H1 (cell line): ENCODE measurements around the gene BICRAL. TPM values are rescaled to one million over a fixed set of nuclear protein-coding genes. Genes with fewer than 3 reads are reported as not detected.

ENCODE experiments used
- CTCF ChIA-PET: fragments of 300-600 bp; sonication (Branson Sonifier 250); formaldehyde crosslinking; loops from one replicate; lab custom pipeline; 2021; ENCODE audit not compliant: partially characterized antibody; lab: Charles Lee
- POLR2A ChIA-PET: fragments of 300-600 bp; sonication (Branson Sonifier 250); formaldehyde crosslinking; loops from one replicate; lab custom pipeline; 2021; ENCODE audit warnings: inconsistent platforms; ENCODE audit not compliant: partially characterized antibody; lab: Charles Lee
- DNase-seq, 2 experiments: peaks; one replicate each; pipeline versions ENCODE4 v3.0.0 to v3.0.0-alpha.2; 2010 to 2022; ENCODE audit warnings: low spot score in 2 of 2, low read depth in 1 of 2, mixed read lengths in 1 of 2
- FAIRE-seq: peaks from 2 replicates; lab custom pipeline; 2011; peaks lifted over from hg19 to GRCh38; lab: Jason Lieb, UNC
- H2AFZ ChIP-seq: 2 replicates; pipeline ENCODE4 v1.8.1; 2012; ENCODE audit warnings: low read length, inconsistent platforms
- H2AK5ac ChIP-seq: 2 replicates; pipeline ENCODE4 v1.6.1; 2013; ENCODE audit warnings: low read depth, low read length
- H2BK120ac ChIP-seq: replicated peaks from 2 replicates; pipeline ENCODE3; 2013; ENCODE audit warnings: low read depth, low read length, inconsistent platforms
- H2BK12ac ChIP-seq: 2 replicates; pipeline ENCODE4 v1.6.1; 2013; ENCODE audit warnings: low read depth, low read length
- H2BK15ac ChIP-seq: 2 replicates; pipeline ENCODE4 v1.6.1; 2013; ENCODE audit warnings: low read length
- H2BK20ac ChIP-seq: 2 replicates; pipeline ENCODE4 v1.6.1; 2013; ENCODE audit warnings: low read length
- H2BK5ac ChIP-seq: 2 replicates; pipeline ENCODE4 v1.6.1; 2013; ENCODE audit warnings: low read depth, low read length
- H3K14ac ChIP-seq: 2 replicates; pipeline ENCODE4 v1.6.1; 2013; ENCODE audit warnings: inconsistent platforms; ENCODE audit not compliant: insufficient read length
- H3K18ac ChIP-seq: 2 replicates; pipeline ENCODE4 v1.6.1; 2013; ENCODE audit warnings: low read length; ENCODE audit errors: extremely low read depth
- H3K23ac ChIP-seq: 2 replicates; pipeline ENCODE4 v1.6.1; 2013; ENCODE audit warnings: inconsistent platforms; ENCODE audit not compliant: insufficient read length
- H3K23me2 ChIP-seq: 2 replicates; pipeline ENCODE4 v1.6.1; 2013; ENCODE audit warnings: low read depth, low read length
- H3K27ac ChIP-seq: 2 replicates; pipeline ENCODE4 v1.6.1; 2011; ENCODE audit warnings: low read depth, low read length, inconsistent platforms
- H3K27me3 ChIP-seq, 4 experiments: replicated peaks in 1 of 4; 1 replicate in 1 of 4; 2 replicates in 3 of 4; pipeline versions ENCODE4 v1.6.1 to v1.8.1; 2011 to 2013; ENCODE audit warnings: low read length in 3 of 4, mild to moderate bottlenecking in 3 of 4, inconsistent platforms in 2 of 4, mixed read lengths in 2 of 4, moderate library complexity in 1 of 4; ENCODE audit not compliant: control insufficient read depth in 3 of 4, insufficient read depth in 3 of 4; ENCODE audit errors: extremely low read depth in 1 of 4
- H3K36me3 ChIP-seq, 4 experiments: 2 replicates each; pipeline versions ENCODE4 v1.6.1 to v1.8.1; 2011 to 2013; ENCODE audit warnings: mild to moderate bottlenecking in 4 of 4, low read length in 3 of 4, moderate library complexity in 2 of 4, control low read depth in 1 of 4, inconsistent platforms in 1 of 4; ENCODE audit not compliant: insufficient read depth in 4 of 4, control insufficient read depth in 2 of 4
- H3K4ac ChIP-seq: replicated peaks from 2 replicates; pipeline ENCODE3; 2013; ENCODE audit warnings: low read length, low read depth, mixed read lengths, inconsistent platforms; ENCODE audit not compliant: insufficient read length
- H3K4me1 ChIP-seq, 4 experiments: replicated peaks in 1 of 4; 1 replicate in 1 of 4; 2 replicates in 3 of 4; pipeline versions ENCODE4 v1.6.1 to v1.8.1; 2011 to 2013; ENCODE audit warnings: low read length in 3 of 4, inconsistent platforms in 2 of 4, mixed read lengths in 1 of 4; ENCODE audit not compliant: insufficient read depth in 4 of 4, control insufficient read depth in 3 of 4
- H3K4me2 ChIP-seq, 2 experiments: 2 replicates each; pipeline versions ENCODE4 v1.6.1 to v1.8.1; 2011 to 2013; ENCODE audit warnings: low read depth in 2 of 2, low read length in 2 of 2, control low read depth in 1 of 2, inconsistent platforms in 1 of 2, mild to moderate bottlenecking in 1 of 2; ENCODE audit not compliant: insufficient read depth in 1 of 2
- H3K4me3 ChIP-seq, 4 experiments: fragments of 200-600, 300-600 bp in 1 of 4; sonication (generic), shearing (Covaris generic), sonication (Bioruptor Twin) in 1 of 4; 2 replicates each; pipeline versions ENCODE4 v1.5.1 to v1.8.1; 2011 to 2016; ENCODE audit warnings: low read length in 4 of 4, low read depth in 3 of 4, control low read depth in 2 of 4, inconsistent platforms in 2 of 4, mild to moderate bottlenecking in 2 of 4, mixed read lengths in 1 of 4, moderate library complexity in 1 of 4; ENCODE audit not compliant: insufficient read depth in 2 of 4; ENCODE audit errors: extremely low read depth in 1 of 4
- H3K56ac ChIP-seq: replicated peaks from 2 replicates; pipeline ENCODE3; 2013; ENCODE audit warnings: low read depth, mild to moderate bottlenecking, mixed read lengths, low read length, inconsistent platforms; ENCODE audit not compliant: insufficient read length
- H3K79me1 ChIP-seq: 2 replicates; pipeline ENCODE4 v1.6.1; 2013; ENCODE audit warnings: low read depth, low read length, control low read depth
- H3K79me2 ChIP-seq, 2 experiments: 2 replicates each; pipeline versions ENCODE4 v1.6.1 to v1.8.1; 2012 to 2013; ENCODE audit warnings: low read length in 2 of 2, mild to moderate bottlenecking in 2 of 2, inconsistent platforms in 1 of 2; ENCODE audit not compliant: insufficient read depth in 2 of 2, control insufficient read depth in 1 of 2
- H3K9ac ChIP-seq, 4 experiments: replicated peaks in 1 of 4; 1 replicate in 1 of 4; 2 replicates in 3 of 4; pipeline versions ENCODE4 v1.6.1 to v1.8.1; 2011 to 2013; ENCODE audit warnings: low read depth in 3 of 4, low read length in 3 of 4, control low read depth in 2 of 4, mild to moderate bottlenecking in 2 of 4, moderate library complexity in 2 of 4, inconsistent platforms in 1 of 4; ENCODE audit errors: extremely low read depth in 1 of 4
- H3K9me3 ChIP-seq, 2 experiments: 2 replicates each; pipeline versions ENCODE4 v1.6.1 to v1.8.1; 2012 to 2013; ENCODE audit warnings: mild to moderate bottlenecking in 2 of 2, moderate library complexity in 2 of 2, control low read depth in 1 of 2, inconsistent platforms in 1 of 2, low read depth in 1 of 2, low read length in 1 of 2, mixed read lengths in 1 of 2; ENCODE audit not compliant: insufficient read depth in 2 of 2
- H4K20me1 ChIP-seq, 2 experiments: replicated peaks in 1 of 2; 2 replicates each; pipeline versions ENCODE3 to v1.8.1; 2011 to 2013; ENCODE audit warnings: inconsistent platforms in 2 of 2, low read length in 2 of 2, mild to moderate bottlenecking in 1 of 2; ENCODE audit not compliant: insufficient read depth in 2 of 2, control insufficient read depth in 1 of 2
- H4K5ac ChIP-seq: 2 replicates; pipeline ENCODE4 v1.6.1; 2013; ENCODE audit warnings: low read length, low read depth, mixed read lengths, inconsistent platforms; ENCODE audit not compliant: insufficient read length
- H4K8ac ChIP-seq: 2 replicates; pipeline ENCODE4 v1.8.0; 2013; ENCODE audit warnings: mild to moderate bottlenecking, moderate library complexity, low read length, inconsistent platforms; ENCODE audit not compliant: insufficient read depth; ENCODE audit errors: extremely low read depth
- H4K91ac ChIP-seq: replicated peaks from 2 replicates; pipeline ENCODE3; 2013; ENCODE audit warnings: low read length, mixed read lengths, inconsistent platforms; ENCODE audit not compliant: insufficient read length
- BCL11A ChIP-seq, 2 experiments: IDR thresholded peaks; one replicate each; pipeline ENCODE4 v1.6.1; 2011; ENCODE audit warnings: low read depth in 2 of 2, low read length in 2 of 2, mild to moderate bottlenecking in 2 of 2
- JUND ChIP-seq: IDR thresholded peaks from 2 replicates; pipeline ENCODE4 v1.6.1; 2011; ENCODE audit warnings: mild to moderate bottlenecking, improper control_type of control experiment, low read length
- KDM4A ChIP-seq: IDR thresholded peaks from one replicate; pipeline ENCODE4 v1.7.1; 2012; ENCODE audit warnings: low read depth, mild to moderate bottlenecking, moderate library complexity, low read length, inconsistent platforms; ENCODE audit not compliant: severe bottlenecking
- KDM5A ChIP-seq: fragments of 200-600 bp; IDR thresholded peaks from 2 replicates; pipeline ENCODE4 v1.7.1; 2012; ENCODE audit warnings: mild to moderate bottlenecking, low read length, inconsistent platforms, mixed read lengths
- POU5F1 ChIP-seq: IDR thresholded peaks from 2 replicates; pipeline ENCODE4 v1.6.1; 2011; ENCODE audit warnings: low read depth, mild to moderate bottlenecking, low read length, moderate library complexity
- RAD21 ChIP-seq, 2 experiments: IDR thresholded peaks in 1 of 2; conservative IDR thresholded peaks in 1 of 2; 2 replicates each; pipeline ENCODE4 v1.6.1; 2011; ENCODE audit warnings: low read depth in 2 of 2, low read length in 2 of 2, improper control_type of control experiment in 1 of 2, inconsistent platforms in 1 of 2, mild to moderate bottlenecking in 1 of 2, moderate library complexity in 1 of 2
- RBBP5 ChIP-seq: IDR thresholded peaks from 2 replicates; pipeline ENCODE4 v1.7.1; 2012; ENCODE audit warnings: low read depth, mild to moderate bottlenecking, inconsistent platforms, low read length, moderate library complexity, borderline replicate concordance
- RFX5 ChIP-seq: IDR thresholded peaks from 2 replicates; pipeline ENCODE4 v1.6.1; 2011; ENCODE audit warnings: low read depth, low read length, improper control_type of control experiment, borderline replicate concordance
- RXRA ChIP-seq: IDR thresholded peaks from 2 replicates; pipeline ENCODE4 v1.6.1; 2011; ENCODE audit warnings: low read depth, mild to moderate bottlenecking, low read length, moderate library complexity; ENCODE audit not compliant: insufficient read depth
- SIX5 ChIP-seq: IDR thresholded peaks from 2 replicates; pipeline ENCODE4 v1.6.1; 2011; ENCODE audit warnings: mild to moderate bottlenecking, low read depth, low read length
- SP1 ChIP-seq: IDR thresholded peaks from 2 replicates; pipeline ENCODE4 v1.6.1; 2011; ENCODE audit warnings: low read depth, low read length
- SP2 ChIP-seq: IDR thresholded peaks from 2 replicates; pipeline ENCODE4 v1.6.1; 2012; ENCODE audit warnings: mild to moderate bottlenecking, low read length, inconsistent platforms
- TBP ChIP-seq: IDR thresholded peaks from 2 replicates; pipeline ENCODE4 v1.6.1; 2011; ENCODE audit warnings: low read depth, low read length, improper control_type of control experiment
- TCF12 ChIP-seq: IDR thresholded peaks from 2 replicates; pipeline ENCODE4 v1.6.1; 2011; ENCODE audit warnings: low read depth, mild to moderate bottlenecking, low read length
- TEAD4 ChIP-seq: IDR thresholded peaks from 2 replicates; pipeline ENCODE4 v1.6.1; 2012; ENCODE audit warnings: low read depth, low read length, inconsistent platforms, mixed read lengths
- WGBS, 2 experiments: shearing (Covaris generic) in 1 of 2; methylation state at CpG; one replicate each; pipeline versions ENCODE4 v1.1.6 to v1.1.7; 2013 to 2015; ENCODE audit warnings: low lambda C conversion rate in 2 of 2, mixed read lengths in 2 of 2, inconsistent platforms in 1 of 2, low coverage in 1 of 2, missing lambda C conversion rate in 1 of 2; ENCODE audit not compliant: insufficient replicate concordance in 2 of 2, insufficient coverage in 1 of 2, insufficient read length in 1 of 2; ENCODE audit errors: extremely low coverage in 1 of 2, missing lambda C conversion rate in 1 of 2; 5-methylcytosine and 5-hydroxymethylcytosine counted together
- polyA plus RNA-seq, 7 experiments: library from polyadenylated mRNA; depleted of rRNA in 3 of 7; stranded (reverse) in 5 of 7; unstranded in 2 of 7; fragments of >200 nt in 5 of 7; fragments of 200-250 nt in 2 of 7; gene quantifications; 1 replicate in 5 of 7; 2 replicates in 1 of 7; 4 replicates in 1 of 7; pipeline versions ENCODE4 v1.2.1 to v1.2.3, GENCODE V29; 2011 to 2013; ENCODE audit warnings: missing spikeins in 2 of 7, mixed read lengths in 2 of 7
- total RNA-seq: library from RNA; stranded (reverse); fragmentation: NEBNext Ultra II Directional; extraction: Animal tissue kit (Norgen Biotek cat#: 25700); gene quantifications from 2 replicates; pipeline ENCODE4 v1.2.1, GENCODE V29; 2021

Gene BICRAL
- total and polyA plus RNA-seq, 2 of the 8 experiments (the other 6 are each of a cell fraction or from before 2014, with no cell fraction given) = 9.4 to 12.2 TPM

- Histone ChIP-seq H3K4ac (no peak overlapping the region), H3K79me2 (0 out of 4 replicates have a peak, but pooled peaks cover 1 to 4% of the 10 kb centered on the region in 2 experiments), H3K4me1 (peaks cover 0 to 5% (median 4%) of the 10 kb centered on the region in 4 experiments; a peak in 5 of 7 replicates), H2BK15ac (no peak overlapping the region), H4K91ac (no peak overlapping the region), H3K9ac (peak overlapping the region; percentile 57 to 96 (median 93); a peak in 6 of 7 replicates), H2BK5ac (no peak overlapping the region), H3K18ac (no peak overlapping the region), H3K27ac (no peak overlapping the region), H3K36me3 (peaks cover 7 to 25% (median 16%) of the 10 kb centered on the region in 4 experiments), H4K5ac (peak overlapping the region; percentile 5), H2BK12ac (no peak overlapping the region), H3K27me3 (no peaks in the 10 kb centered on the region), H2BK20ac (no peak overlapping the region), H2AK5ac (no peak overlapping the region), H3K4me3 (peak overlapping the region; percentile 76 to 94 (median 84)), H3K79me1 (no peaks in the 10 kb centered on the region), H2BK120ac (no peak overlapping the region), H3K14ac (no peak overlapping the region), H3K23ac (no peak overlapping the region), H4K20me1 (peaks cover 0 to 2% of the 10 kb centered on the region in 2 experiments), H2AFZ (no peak overlapping the region), H4K8ac (no peak overlapping the region), H3K23me2 (peaks cover 4% of the 10 kb centered on the region; the same call in 1 of the 2 replicates), H3K9me3 (no peaks in the 10 kb centered on the region), H3K56ac (no peak overlapping the region), H3K4me2 (peak overlapping the region; percentile 74 to 97)
- ChIA-PET POLR2A (interaction anchor here (0.7 to 7.0 kb wide), 15 partner anchors 10 to 325 kb away, joined by 3 to 130 read pairs (median 4); partner anchors contain the start of genes RPL7L1 and TBCC), CTCF (interaction anchor here (0.9 kb wide), 1 partner anchor 786 kb away, joined by 3 read pairs; no protein-coding TSS in a partner anchor)
- FAIRE-seq (no peak), DNase-seq (no peak)
- 67% methylated on average over 4 of the region's 4 CpGs; no CpG with 5 or more reads in 1 of the 2 experiments for WGBS, 2 experiments
- no peak for TF ChIP-seq TEAD4
- no peak for TF ChIP-seq KDM5A
- TF ChIP-seq SIX5 = no peak
- no peak for TF ChIP-seq BCL11A (IDR thresholded peaks at IDR 0.05; ENCODE audit: low read depth in 2 of 2, low read length in 2 of 2)
- TF ChIP-seq RXRA = no peak
- no peak; the same call in 1 of the 2 replicates for TF ChIP-seq RFX5
- TF ChIP-seq TBP = no peak
- TF ChIP-seq RAD21 (IDR thresholded peaks at IDR 0.05 in 1 of 2, conservative IDR thresholded peaks at IDR 0.05 in 1 of 2; ENCODE audit: low read depth in 2 of 2, low read length in 2 of 2) = no peak
- no peak for TF ChIP-seq TCF12
- TF ChIP-seq RBBP5 = no peak
- no peak for TF ChIP-seq POU5F1
- TF ChIP-seq JUND = no peak
- no peak for TF ChIP-seq SP1
- TF ChIP-seq KDM4A = no peak
- TF ChIP-seq SP2 = no peak
Observed at GRCh38 chr6:42889815-42890214, 108.0 kb downstream of the BICRAL start.
